Measurements from ENCODE around the gene MESP2. TPM values are rescaled to one million over a fixed set of nuclear protein-coding genes. Genes with fewer than 3 reads are reported as not detected.
A peak's percentile ranks its signal among the peaks of the same experiment; 100 is the strongest.

The MESP2 gene, protein sequence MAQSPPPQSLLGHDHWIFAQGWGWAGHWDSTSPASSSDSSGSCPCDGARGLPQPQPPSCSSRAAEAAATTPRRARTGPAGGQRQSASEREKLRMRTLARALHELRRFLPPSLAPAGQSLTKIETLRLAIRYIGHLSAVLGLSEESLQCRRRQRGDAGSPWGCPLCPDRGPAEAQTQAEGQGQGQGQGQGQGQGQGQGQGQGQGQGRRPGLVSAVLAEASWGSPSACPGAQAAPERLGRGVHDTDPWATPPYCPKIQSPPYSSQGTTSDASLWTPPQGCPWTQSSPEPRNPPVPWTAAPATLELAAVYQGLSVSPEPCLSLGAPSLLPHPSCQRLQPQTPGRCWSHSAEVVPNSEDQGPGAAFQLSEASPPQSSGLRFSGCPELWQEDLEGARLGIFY
- total RNA-seq, result not detected

DNA sequence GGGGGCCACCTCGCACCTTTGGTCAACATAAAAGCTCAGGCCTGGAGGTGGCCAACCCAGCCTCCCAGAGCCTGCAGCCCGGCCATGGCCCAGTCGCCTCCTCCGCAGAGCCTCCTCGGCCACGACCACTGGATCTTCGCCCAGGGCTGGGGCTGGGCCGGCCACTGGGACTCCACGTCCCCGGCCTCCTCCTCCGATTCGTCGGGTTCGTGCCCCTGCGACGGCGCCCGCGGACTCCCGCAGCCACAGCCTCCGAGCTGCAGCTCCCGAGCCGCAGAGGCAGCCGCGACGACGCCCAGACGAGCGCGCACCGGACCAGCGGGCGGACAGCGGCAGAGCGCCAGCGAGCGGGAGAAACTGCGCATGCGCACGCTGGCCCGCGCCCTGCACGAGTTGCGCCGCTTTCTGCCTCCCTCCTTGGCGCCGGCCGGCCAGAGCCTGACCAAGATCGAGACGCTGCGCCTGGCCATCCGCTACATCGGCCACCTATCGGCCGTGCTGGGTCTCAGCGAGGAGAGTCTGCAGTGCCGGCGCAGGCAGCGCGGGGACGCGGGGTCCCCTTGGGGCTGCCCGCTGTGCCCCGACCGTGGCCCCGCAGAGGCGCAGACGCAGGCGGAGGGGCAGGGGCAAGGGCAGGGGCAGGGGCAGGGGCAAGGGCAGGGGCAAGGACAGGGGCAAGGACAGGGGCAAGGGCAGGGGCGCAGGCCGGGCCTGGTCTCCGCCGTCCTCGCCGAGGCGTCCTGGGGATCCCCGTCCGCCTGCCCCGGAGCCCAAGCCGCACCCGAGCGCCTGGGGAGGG lies at the start of gene MESP2:
Gene MESP2, plus strand, starts transcription at position 59 of the 799 bp plus-strand sequence. Its CDS starts 26 bp downstream, at position 85.
- ChIA-PET POLR2A (no interaction called here), CTCF (interaction anchor here (1.2 to 3.8 kb wide), 2 partner anchors 16 to 98 kb away, joined by 4 to 27 read pairs; no protein-coding TSS in a partner anchor)
- Mint-ChIP-seq H3K27ac (no peak within 1 kb of the TSS), H3K4me1 (ENCODE audit: low read depth) (peaks cover 8% of the 10 kb centered on the region), H3K9me3 (ENCODE audit: insufficient read depth) (no peaks in the 10 kb centered on the region), H3K4me3 (peak within 1 kb of the TSS; percentile 56), H3K36me3 (ENCODE audit: low read depth) (no peaks in the 10 kb centered on the region), H3K27me3 (ENCODE audit: low read depth) (peaks cover 24% of the 10 kb centered on the region)
- peak; percentile 58 for DNase-seq
- peak; percentile 86 for ATAC-seq

DNA sequence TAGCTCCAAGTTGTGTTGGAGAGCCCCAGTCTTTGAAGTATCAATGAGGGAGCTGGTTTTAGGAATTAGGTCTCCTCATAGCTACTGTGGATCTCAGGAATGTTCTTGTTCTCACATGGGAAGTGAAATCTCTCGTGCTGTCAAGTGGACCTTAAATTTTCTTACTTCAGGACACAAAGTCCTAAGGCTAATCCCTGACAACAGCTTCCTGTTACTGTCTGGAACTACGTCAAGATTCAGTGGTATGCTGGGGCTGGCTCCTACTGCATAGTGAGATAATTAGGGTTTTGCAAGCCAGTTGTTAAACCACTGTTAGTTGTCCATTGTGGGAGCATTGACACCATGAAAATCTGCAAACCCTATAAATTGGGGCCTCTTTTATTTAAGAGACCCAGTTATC lies 47.9 kb upstream of the MESP2 start:
- ChIA-PET POLR2A (no interaction called here), CTCF (interaction anchor here (0.9 to 2.2 kb wide), 2 partner anchors 12 to 33 kb away, joined by 4 to 14 read pairs; no protein-coding TSS in a partner anchor)
- Mint-ChIP-seq H3K27me3 (ENCODE audit: low read depth) (peaks cover 6% of the 10 kb centered on the region), H3K4me1 (ENCODE audit: low read depth) (no peaks in the 10 kb centered on the region), H3K9me3 (ENCODE audit: insufficient read depth) (no peaks in the 10 kb centered on the region), H3K36me3 (ENCODE audit: low read depth) (no peaks in the 10 kb centered on the region), H3K4me3 (no peak overlapping the region), H3K27ac (no peak overlapping the region)
- DNase-seq, result no peak
- no peak for ATAC-seq

DNA sequence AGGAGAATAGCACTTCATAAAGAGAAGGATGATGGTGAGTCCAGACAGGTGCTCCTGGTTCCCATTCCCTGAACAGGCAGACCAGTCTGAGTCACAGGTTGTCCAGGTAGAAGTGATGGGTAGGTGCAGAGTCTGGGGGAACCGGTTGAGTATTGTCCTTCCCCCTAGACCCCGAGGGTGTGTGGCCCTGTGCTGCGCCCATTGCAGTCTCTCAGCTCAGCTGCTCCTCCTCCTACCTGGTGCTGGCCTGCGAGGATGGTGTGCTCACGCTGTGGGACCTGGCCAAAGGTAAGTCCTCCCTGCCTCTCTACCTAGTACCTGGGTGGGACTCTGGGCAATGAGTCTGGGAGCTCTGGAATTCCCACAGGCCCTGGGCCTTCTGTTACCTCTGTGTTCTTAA lies 44.9 kb upstream of the MESP2 start:
- DNase-seq (no peak), ATAC-seq (no peak)
- Mint-ChIP-seq H3K27ac (no peak overlapping the region), H3K4me3 (no peak overlapping the region), H3K4me1 (ENCODE audit: low read depth) (no peaks in the 10 kb centered on the region), H3K27me3 (ENCODE audit: low read depth) (peaks cover 21% of the 10 kb centered on the region), H3K9me3 (ENCODE audit: insufficient read depth) (no peaks in the 10 kb centered on the region), H3K36me3 (ENCODE audit: low read depth) (no peaks in the 10 kb centered on the region)
- ChIA-PET CTCF (interaction anchor here (1.4 to 1.8 kb wide), 2 partner anchors 9 to 30 kb away, joined by 5 read pairs; no protein-coding TSS in a partner anchor), POLR2A (no interaction called here)

DNA sequence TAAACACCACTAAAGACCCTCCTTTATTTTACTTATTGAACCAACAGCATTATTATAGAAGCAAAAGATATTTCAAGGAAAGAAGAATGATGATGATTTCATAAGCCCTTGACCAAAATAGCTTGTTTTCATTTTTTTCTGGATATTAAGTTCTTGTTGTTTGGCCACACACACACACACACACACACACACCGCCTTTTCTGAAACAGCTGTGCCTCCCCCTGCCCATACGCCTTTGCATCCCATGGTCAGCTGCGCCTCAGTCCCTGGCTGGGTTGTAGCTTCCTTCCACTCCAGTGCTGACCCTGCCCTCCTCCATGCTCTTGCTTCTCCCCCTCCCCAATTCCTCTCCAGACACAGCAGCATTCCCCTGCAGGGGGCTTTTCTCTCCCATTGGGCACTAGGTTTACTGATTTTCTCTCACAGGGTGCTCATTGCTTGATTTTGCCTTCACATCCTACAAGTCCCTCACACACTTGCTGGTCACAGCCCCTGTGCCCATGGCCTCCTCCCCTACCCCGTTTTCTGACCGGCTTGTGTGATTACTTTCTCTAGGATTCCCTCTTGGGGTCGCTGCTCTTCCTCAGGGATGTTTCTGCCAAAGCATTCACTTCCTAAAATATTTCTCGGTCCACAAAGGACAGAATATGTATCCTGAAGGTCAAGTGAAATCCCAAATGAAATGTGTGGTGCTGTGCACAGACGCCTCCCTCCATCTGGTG lies 43.5 kb upstream of the MESP2 start:
- POLR2A ChIA-PET, result no interaction called here
- Mint-ChIP-seq H3K9me3 (ENCODE audit: insufficient read depth) (no peaks in the 10 kb centered on the region), H3K27me3 (ENCODE audit: low read depth) (peaks cover 21% of the 10 kb centered on the region), H3K36me3 (ENCODE audit: low read depth) (no peaks in the 10 kb centered on the region), H3K27ac (no peak overlapping the region), H3K4me3 (no peak overlapping the region), H3K4me1 (ENCODE audit: low read depth) (no peaks in the 10 kb centered on the region)
- CTCF ChIA-PET, result interaction anchor here (1.4 to 1.8 kb wide), 2 partner anchors 8 to 28 kb away, joined by 5 read pairs; no protein-coding TSS in a partner anchor
- DNase-seq (no peak), ATAC-seq (no peak)

DNA sequence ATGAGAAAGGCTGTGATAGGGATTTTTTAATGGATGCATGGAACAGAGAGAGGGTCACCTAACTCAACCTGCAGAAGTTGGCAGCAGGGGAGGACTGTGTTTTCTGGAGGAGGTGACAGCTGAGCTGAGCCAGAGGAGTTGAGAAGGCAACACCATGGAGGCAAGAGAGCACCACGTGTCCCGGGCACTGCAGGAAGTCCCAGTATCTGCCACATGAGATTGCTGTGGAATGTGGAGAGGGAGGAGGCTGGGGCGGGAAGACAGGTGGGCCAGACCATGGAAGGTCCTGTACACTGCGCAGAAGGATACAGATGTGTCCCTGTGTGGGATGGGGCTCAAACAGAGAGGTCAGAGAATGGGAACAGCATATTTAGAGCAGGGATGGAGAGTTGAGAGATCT lies 40.4 kb upstream of the MESP2 start:
- no peak for ATAC-seq
- ChIA-PET POLR2A (no interaction called here), CTCF (interaction anchor here (0.7 kb wide), 1 partner anchor 139 kb away, joined by 4 read pairs; no protein-coding TSS in a partner anchor)
- DNase-seq, result no peak
- Mint-ChIP-seq H3K4me3 (no peak overlapping the region), H3K9me3 (ENCODE audit: insufficient read depth) (no peaks in the 10 kb centered on the region), H3K4me1 (ENCODE audit: low read depth) (peaks cover 2% of the 10 kb centered on the region), H3K27me3 (ENCODE audit: low read depth) (peaks cover 21% of the 10 kb centered on the region), H3K27ac (no peak overlapping the region), H3K36me3 (ENCODE audit: low read depth) (no peaks in the 10 kb centered on the region)

DNA sequence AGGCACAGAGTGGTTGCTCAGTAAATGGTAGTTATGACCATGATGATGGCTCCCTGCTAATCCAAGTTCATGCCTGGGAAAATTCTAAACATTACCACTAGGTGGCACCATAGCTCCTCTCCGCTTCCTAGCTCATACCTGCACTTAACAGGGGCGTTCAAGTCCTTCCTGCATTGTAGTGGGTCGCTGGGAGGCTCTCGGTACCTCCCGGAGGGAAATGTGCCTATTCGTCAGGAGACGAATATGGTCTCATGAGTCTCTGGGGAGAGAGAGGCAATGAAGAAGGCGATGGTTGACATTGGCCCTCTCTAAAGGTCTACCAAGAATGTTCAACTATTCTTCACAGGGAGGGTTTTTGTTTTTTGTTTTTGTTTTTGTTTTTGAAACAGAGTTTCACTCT lies 36.0 kb upstream of the MESP2 start:
- ATAC-seq (peak; percentile 90), DNase-seq (peak; percentile 79)
- Mint-ChIP-seq H3K4me1 (ENCODE audit: low read depth) (peaks cover 2% of the 10 kb centered on the region), H3K36me3 (ENCODE audit: low read depth) (no peaks in the 10 kb centered on the region), H3K27ac (no peak overlapping the region), H3K9me3 (ENCODE audit: insufficient read depth) (no peaks in the 10 kb centered on the region), H3K4me3 (no peak overlapping the region), H3K27me3 (ENCODE audit: low read depth) (peaks cover 4% of the 10 kb centered on the region)
- ChIA-PET CTCF (interaction anchor here (0.6 to 2.1 kb wide), 32 partner anchors 8 to 493 kb away, joined by 3 to 67 read pairs (median 4); partner anchors contain the start of gene MESP1), POLR2A (interaction anchor here (1.0 kb wide), 1 partner anchor 154 kb away, joined by 3 read pairs; the partner anchor contains the start of gene AP3S2)

DNA sequence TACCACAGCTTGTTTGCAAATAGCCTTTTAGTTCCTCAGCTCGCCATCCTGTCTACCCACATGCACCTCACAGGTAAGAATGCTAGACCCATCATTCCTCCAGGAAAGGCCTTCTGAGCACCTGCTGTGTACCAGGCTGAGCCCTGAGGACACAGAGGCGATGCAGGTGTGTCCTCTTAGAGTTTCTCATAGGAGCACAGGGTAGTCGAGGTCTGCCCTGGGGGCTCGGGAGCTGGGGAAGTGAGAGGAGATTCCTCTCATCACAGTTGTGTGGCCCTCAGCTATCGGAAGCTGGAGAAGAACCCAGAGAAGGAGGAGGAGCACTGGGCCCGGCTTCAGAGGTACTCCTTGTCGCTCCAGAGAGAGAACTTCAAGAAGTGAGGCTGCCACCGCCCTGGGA lies 33.1 kb upstream of the MESP2 start:
- Mint-ChIP-seq H3K27ac (no peak overlapping the region), H3K4me3 (no peak overlapping the region), H3K9me3 (ENCODE audit: insufficient read depth) (no peaks in the 10 kb centered on the region), H3K4me1 (ENCODE audit: low read depth) (peaks cover 2% of the 10 kb centered on the region), H3K36me3 (ENCODE audit: low read depth) (no peaks in the 10 kb centered on the region), H3K27me3 (ENCODE audit: low read depth) (no peaks in the 10 kb centered on the region)
- ChIA-PET POLR2A (no interaction called here), CTCF (interaction anchor here (1.7 kb wide), 1 partner anchor 132 kb away, joined by 5 read pairs; no protein-coding TSS in a partner anchor)
- ATAC-seq (no peak), DNase-seq (no peak)

DNA sequence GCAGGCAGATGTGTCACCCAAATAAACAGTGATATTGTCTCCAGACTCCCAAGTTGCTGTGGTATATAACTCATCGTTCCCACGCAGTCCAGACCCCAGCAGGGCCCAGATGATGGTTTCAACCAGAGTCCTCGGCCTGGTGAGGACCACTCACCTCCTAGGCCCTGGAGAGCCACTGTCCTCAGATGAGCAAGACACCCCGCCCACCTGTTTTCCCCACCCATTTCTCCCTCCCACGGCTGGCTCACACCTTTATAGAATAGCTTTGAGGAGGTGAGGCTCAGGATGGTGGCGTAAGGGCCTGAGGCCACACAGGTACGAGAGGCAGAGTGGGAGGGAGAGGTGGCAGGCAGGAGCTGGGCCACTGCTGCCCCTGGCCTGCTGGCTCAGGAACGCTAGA lies 32.5 kb upstream of the MESP2 start:
- peaks cover 2% of the 10 kb centered on the region for H3K4me1 Mint-ChIP-seq (ENCODE audit: low read depth)
- ATAC-seq (no peak), DNase-seq (no peak)
- ChIA-PET POLR2A (no interaction called here), CTCF (interaction anchor here (1.7 kb wide), 1 partner anchor 131 kb away, joined by 5 read pairs; no protein-coding TSS in a partner anchor)
- no peaks in the 10 kb centered on the region for H3K9me3 Mint-ChIP-seq (ENCODE audit: insufficient read depth)
- no peaks in the 10 kb centered on the region for H3K27me3 Mint-ChIP-seq (ENCODE audit: low read depth)
- H3K27ac Mint-ChIP-seq, result no peak overlapping the region
- no peak overlapping the region for H3K4me3 Mint-ChIP-seq
- no peaks in the 10 kb centered on the region for H3K36me3 Mint-ChIP-seq (ENCODE audit: low read depth)

DNA sequence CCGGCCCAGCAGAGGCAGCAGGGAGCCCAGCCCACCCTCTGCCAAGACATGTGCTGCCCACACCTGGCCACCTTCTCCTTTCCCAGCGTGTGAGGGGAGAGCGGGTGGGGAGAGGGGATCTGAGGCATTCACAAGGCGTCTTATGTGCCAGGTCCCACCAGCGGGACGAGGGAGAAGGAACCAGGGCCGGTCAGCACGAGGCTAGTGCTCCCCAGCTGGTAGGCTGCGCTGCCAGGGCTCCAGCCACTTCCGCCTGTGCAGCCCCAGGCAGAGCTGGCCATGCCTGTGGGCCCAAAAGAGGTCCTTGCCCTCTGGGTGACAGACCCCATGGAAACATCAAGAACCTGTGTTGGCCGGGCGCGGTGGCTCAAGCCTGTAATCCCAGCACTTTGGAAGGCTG lies 31.0 kb upstream of the MESP2 start:
- ChIA-PET CTCF (no interaction called here), POLR2A (no interaction called here)
- no peak for ATAC-seq

DNA sequence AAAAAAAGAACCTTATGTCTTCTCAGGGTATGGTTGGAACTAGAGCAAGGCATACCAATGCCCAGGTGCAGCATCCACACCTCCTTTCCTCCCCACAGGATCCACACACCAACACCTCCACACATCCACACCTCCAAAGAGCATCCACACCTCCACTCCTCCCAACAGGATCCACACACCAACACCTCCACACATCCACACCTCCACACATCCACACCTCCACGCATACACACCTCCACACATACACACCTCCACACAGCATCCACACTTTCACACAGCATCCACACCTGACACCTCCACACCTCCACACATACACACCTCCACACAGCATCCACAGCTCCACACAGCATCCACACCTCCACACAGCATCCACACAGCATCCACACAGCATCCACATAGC lies 30.4 kb upstream of the MESP2 start:
- Mint-ChIP-seq H3K27ac (no peak overlapping the region), H3K4me1 (ENCODE audit: low read depth) (no peaks in the 10 kb centered on the region), H3K9me3 (ENCODE audit: insufficient read depth) (no peaks in the 10 kb centered on the region), H3K27me3 (ENCODE audit: low read depth) (peaks cover 4% of the 10 kb centered on the region), H3K36me3 (ENCODE audit: low read depth) (no peaks in the 10 kb centered on the region), H3K4me3 (no peak overlapping the region)
- DNase-seq, result no peak
- POLR2A ChIA-PET, result no interaction called here
- ATAC-seq, result no peak
- CTCF ChIA-PET, result no interaction called here

More for the DNA sequence above, 31.0 kb upstream of the MESP2 start:
- Mint-ChIP-seq H3K36me3 (ENCODE audit: low read depth) (no peaks in the 10 kb centered on the region), H3K9me3 (ENCODE audit: insufficient read depth) (no peaks in the 10 kb centered on the region), H3K27me3 (ENCODE audit: low read depth) (peaks cover 4% of the 10 kb centered on the region), H3K4me3 (no peak overlapping the region), H3K4me1 (ENCODE audit: low read depth) (peaks cover 2% of the 10 kb centered on the region), H3K27ac (no peak overlapping the region)
- no peak for DNase-seq

DNA sequence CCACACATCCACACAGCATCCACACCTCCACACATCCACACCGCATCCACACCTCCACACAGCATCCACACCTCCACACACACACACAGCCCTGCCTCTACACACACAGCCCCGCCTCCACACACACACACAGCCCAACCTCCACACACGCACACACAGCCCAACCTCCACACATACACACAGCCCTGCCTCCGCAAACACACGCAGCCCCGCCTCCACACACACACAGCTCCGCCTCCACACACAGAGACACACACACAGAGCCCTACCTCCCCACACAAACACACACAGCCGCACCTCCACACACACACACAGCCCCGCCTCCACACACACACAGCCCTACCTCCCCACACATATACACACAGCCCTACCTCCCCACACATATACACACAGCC lies 29.7 kb upstream of the MESP2 start:
- no peak overlapping the region for H3K4me3 Mint-ChIP-seq
- CTCF ChIA-PET, result no interaction called here
- peaks cover 4% of the 10 kb centered on the region for H3K27me3 Mint-ChIP-seq (ENCODE audit: low read depth)
- H3K4me1 Mint-ChIP-seq (ENCODE audit: low read depth), result no peaks in the 10 kb centered on the region
- no peaks in the 10 kb centered on the region for H3K36me3 Mint-ChIP-seq (ENCODE audit: low read depth)
- no peak overlapping the region for H3K27ac Mint-ChIP-seq
- POLR2A ChIA-PET, result no interaction called here
- no peaks in the 10 kb centered on the region for H3K9me3 Mint-ChIP-seq (ENCODE audit: insufficient read depth)
- ATAC-seq (no peak), DNase-seq (no peak)
